ENCODE data around the gene YIPF2. TPM values are rescaled to one million over a fixed set of nuclear protein-coding genes. Genes with fewer than 3 reads are reported as not detected.

Gene YIPF2
- total RNA-seq, 2 experiments from 2014 or later = 21.1 to 21.7 TPM

- no peak for TF ChIP-seq CTCF (IDR thresholded peaks at IDR 0.05)
- Histone ChIP-seq H3K4me1 (ENCODE audit: insufficient read depth, low read length) (peaks cover 14% of the 10 kb centered on the region), H3K27me3 (ENCODE audit: control insufficient read depth in 1 of 2, insufficient read depth in 2 of 2, low read length in 2 of 2) (no peaks in the 10 kb centered on the region), H3K9me3 (ENCODE audit: control insufficient read depth in 1 of 2, insufficient read depth in 1 of 2, low read length in 2 of 2) (no peaks in the 10 kb centered on the region), H3K36me3 (ENCODE audit: insufficient read depth, low read length) (no peaks in the 10 kb centered on the region), H3K4me3 (ENCODE audit: low read length) (no peak overlapping the region), H3K27ac (ENCODE audit: low read depth in 1 of 2, low read length in 2 of 2) (no peak overlapping the region)
- DNase-seq (no peak), ATAC-seq (ENCODE audit: poor library complexity) (no peak)
- Mint-ChIP-seq H3K27ac (no peak overlapping the region), H3K27me3 (no peaks in the 10 kb centered on the region), H3K4me3 (no peak overlapping the region), H3K36me3 (ENCODE audit: low read depth) (no peaks in the 10 kb centered on the region), H3K4me1 (ENCODE audit: low read depth) (peaks cover 16% of the 10 kb centered on the region), H3K9me3 (no peaks in the 10 kb centered on the region)
- intact Hi-C loops (cut with DNase I, micrococcal nuclease) = no loop called here
- POLR2A ChIA-PET = no interaction called here
- CTCF ChIA-PET = no interaction called here
Observed at GRCh38 chr19:10895363-10895762, 33.1 kb downstream of the YIPF2 start.

GRCh38 chr19:10894911-10895213 lies 33.6 kb downstream of the YIPF2 start:
- H3K4me3 Mint-ChIP-seq = no peak overlapping the region
- ChIA-PET POLR2A (no interaction called here), CTCF (no interaction called here)
- Histone ChIP-seq H3K36me3 (ENCODE audit: insufficient read depth, low read length) (no peaks in the 10 kb centered on the region), H3K9me3 (ENCODE audit: control insufficient read depth in 1 of 2, insufficient read depth in 1 of 2, low read length in 2 of 2) (no peaks in the 10 kb centered on the region), H3K4me1 (ENCODE audit: insufficient read depth, low read length) (peaks cover 14% of the 10 kb centered on the region), H3K4me3 (ENCODE audit: low read length) (no peak overlapping the region), H3K27ac (ENCODE audit: low read depth in 1 of 2, low read length in 2 of 2) (no peak overlapping the region), H3K27me3 (ENCODE audit: control insufficient read depth in 1 of 2, insufficient read depth in 2 of 2, low read length in 2 of 2) (no peaks in the 10 kb centered on the region)
- H3K4me1 Mint-ChIP-seq (ENCODE audit: low read depth) = peaks cover 16% of the 10 kb centered on the region
- H3K9me3 Mint-ChIP-seq = no peaks in the 10 kb centered on the region
- no peak for TF ChIP-seq CTCF (IDR thresholded peaks at IDR 0.05)
- no peaks in the 10 kb centered on the region for H3K27me3 Mint-ChIP-seq
- DNase-seq (no peak), ATAC-seq (ENCODE audit: poor library complexity) (no peak)
- intact Hi-C loops (cut with DNase I, micrococcal nuclease) = no loop called here
- no peak overlapping the region for H3K27ac Mint-ChIP-seq
- H3K36me3 Mint-ChIP-seq (ENCODE audit: low read depth) = no peaks in the 10 kb centered on the region

- Histone ChIP-seq H3K9me3 (ENCODE audit: control insufficient read depth in 1 of 2, insufficient read depth in 1 of 2, low read length in 2 of 2) (no peaks in the 10 kb centered on the region), H3K36me3 (ENCODE audit: insufficient read depth, low read length) (peaks cover 2% of the 10 kb centered on the region), H3K27ac (ENCODE audit: low read depth in 1 of 2, low read length in 2 of 2) (no peak overlapping the region), H3K4me3 (ENCODE audit: low read length) (no peak overlapping the region), H3K4me1 (ENCODE audit: insufficient read depth, low read length) (peaks cover 12% of the 10 kb centered on the region), H3K27me3 (ENCODE audit: control insufficient read depth in 1 of 2, insufficient read depth in 2 of 2, low read length in 2 of 2) (no peaks in the 10 kb centered on the region)
- TF ChIP-seq CTCF (IDR thresholded peaks at IDR 0.05) = no peak
- H3K4me3 Mint-ChIP-seq = no peak overlapping the region
- DNase-seq (no peak), ATAC-seq (ENCODE audit: poor library complexity) (no peak)
- intact Hi-C loops (cut with DNase I, micrococcal nuclease) = no loop called here
- no peak overlapping the region for H3K27ac Mint-ChIP-seq
- ChIA-PET POLR2A (no interaction called here), CTCF (no interaction called here)
- H3K27me3 Mint-ChIP-seq = no peaks in the 10 kb centered on the region
- H3K4me1 Mint-ChIP-seq (ENCODE audit: low read depth) = peaks cover 16% of the 10 kb centered on the region
- H3K36me3 Mint-ChIP-seq (ENCODE audit: low read depth) = no peaks in the 10 kb centered on the region
- no peaks in the 10 kb centered on the region for H3K9me3 Mint-ChIP-seq
Observed at GRCh38 chr19:10892256-10892655, 36.2 kb downstream of the YIPF2 start.
